OCI-LY1 (cell line): ENCODE results near the gene GBX2.

Experiments
- H2AFZ ChIP-seq: fragments of 200-600 bp; sonication (generic), shearing (Covaris generic); 2 replicates; pipeline ENCODE4 v1.6.0; 2014; ENCODE audit warnings: antibody characterized with exemption, mild to moderate bottlenecking, low read length
- H3F3A ChIP-seq: fragments of 200-600 bp; sonication (generic), shearing (Covaris generic); 2 replicates; pipeline ENCODE4 v1.6.0; 2014; ENCODE audit warnings: mild to moderate bottlenecking, antibody characterized with exemption, low read length, moderate library complexity; ENCODE audit not compliant: insufficient read depth
- H3K27ac ChIP-seq: fragments of 200-600 bp; sonication (generic); 2 replicates; pipeline ENCODE4 v1.5.1; 2014; ENCODE audit warnings: low read length, mixed run types, mild to moderate bottlenecking, low read depth; ENCODE audit not compliant: poor library complexity, severe bottlenecking
- H3K27me3 ChIP-seq: fragments of 200-600 bp; sonication (generic); 2 replicates; pipeline ENCODE4 v1.6.0; 2014; ENCODE audit warnings: antibody characterized with exemption, mild to moderate bottlenecking, low read length, moderate library complexity; ENCODE audit not compliant: insufficient read depth
- H3K36me3 ChIP-seq: fragments of 200-600 bp; sonication (generic); 2 replicates; pipeline ENCODE4 v1.6.1; 2014; ENCODE audit warnings: mild to moderate bottlenecking, antibody characterized with exemption, low read length, moderate library complexity, mixed read lengths; ENCODE audit not compliant: insufficient read depth
- H3K4me1 ChIP-seq: fragments of 200-600 bp; sonication (generic); 2 replicates; pipeline ENCODE4 v1.5.1; 2014; ENCODE audit warnings: mild to moderate bottlenecking, low read length, moderate library complexity; ENCODE audit not compliant: insufficient read depth, severe bottlenecking
- H3K4me2 ChIP-seq: fragments of 200-600 bp; sonication (generic), shearing (Covaris generic); 2 replicates; pipeline ENCODE4 v1.6.1; 2014; ENCODE audit warnings: low read length
- H3K4me3 ChIP-seq: fragments of 200-600 bp; sonication (generic); 2 replicates; pipeline ENCODE4 v1.5.1; 2014; ENCODE audit warnings: low read length, low read depth, mild to moderate bottlenecking, mixed read lengths; ENCODE audit not compliant: poor library complexity, severe bottlenecking
- H3K79me2 ChIP-seq: fragments of 200-600 bp; shearing (Covaris generic); 2 replicates; pipeline ENCODE4 v1.6.1; 2016; ENCODE audit warnings: mixed run types, low read length, mixed read lengths; ENCODE audit not compliant: insufficient read depth
- H3K9ac ChIP-seq: fragments of 200-600 bp; sonication (generic), shearing (Covaris generic); 2 replicates; pipeline ENCODE4 v1.6.1; 2014; ENCODE audit warnings: mild to moderate bottlenecking, low read length, mixed read lengths
- H3K9me2 ChIP-seq: fragments of 200-600 bp; sonication (generic), shearing (Covaris generic); 2 replicates; pipeline ENCODE4 v1.6.1; 2014; ENCODE audit warnings: low read depth, mild to moderate bottlenecking, low read length, mixed read lengths
- H3K9me3 ChIP-seq: fragments of 200-600 bp; shearing (Covaris generic); 2 replicates; pipeline ENCODE4 v1.6.1; 2014; ENCODE audit warnings: low read length, mixed read lengths
- H4K20me1 ChIP-seq: fragments of 200-600 bp; sonication (generic), shearing (Covaris generic); 2 replicates; pipeline ENCODE4 v1.6.0; 2016; ENCODE audit warnings: mild to moderate bottlenecking, low read length; ENCODE audit not compliant: insufficient read depth
- CTCF ChIP-seq: fragments of 200-600 bp; sonication (generic), shearing (Covaris generic); IDR thresholded peaks from 2 replicates; pipeline ENCODE4 v1.5.1; 2017; ENCODE audit warnings: mild to moderate bottlenecking, antibody characterized with exemption, low read length, moderate library complexity, mixed read lengths
- EZH2 ChIP-seq: fragments of 200-600 bp; sonication (generic), shearing (Covaris generic); IDR thresholded peaks from 2 replicates; pipeline ENCODE4 v1.8.0; 2017; ENCODE audit warnings: borderline replicate concordance, mixed run types, mild to moderate bottlenecking, antibody characterized with exemption, low read length, moderate library complexity, mixed read lengths

The GBX2 gene

GRCh38 chr2:236177967-236178889 lies 10.0 kb upstream of the GBX2 start:
- H3K9me2 ChIP-seq: no peaks in the 10 kb centered on the region
- H3K36me3 ChIP-seq: no peaks in the 10 kb centered on the region
- TF ChIP-seq CTCF (no peak), EZH2 (no peak)
- no peak overlapping the region for H3K4me2 ChIP-seq
- no peaks in the 10 kb centered on the region for H3K4me1 ChIP-seq
- H4K20me1 ChIP-seq: no peaks in the 10 kb centered on the region
- no peaks in the 10 kb centered on the region for H3K9me3 ChIP-seq
- no peaks in the 10 kb centered on the region for H3K79me2 ChIP-seq
- no peak overlapping the region for H3K4me3 ChIP-seq
- H2AFZ ChIP-seq: no peak overlapping the region
- H3K27ac ChIP-seq: no peak overlapping the region
- H3F3A ChIP-seq: no peaks in the 10 kb centered on the region
- H3K9ac ChIP-seq: no peak overlapping the region
- 0 out of 2 replicates have a peak, but pooled peaks cover 3% of the 10 kb centered on the region for H3K27me3 ChIP-seq

GRCh38 chr2:236177604-236177966 lies 9.4 kb upstream of the GBX2 start:
- Histone ChIP-seq H3K4me3 (no peak overlapping the region), H3K79me2 (no peaks in the 10 kb centered on the region), H3K9ac (no peak overlapping the region), H3K4me2 (no peak overlapping the region), H3K4me1 (no peaks in the 10 kb centered on the region), H3F3A (no peaks in the 10 kb centered on the region), H3K27ac (no peak overlapping the region), H3K36me3 (no peaks in the 10 kb centered on the region), H2AFZ (no peak overlapping the region), H3K27me3 (0 out of 2 replicates have a peak, but pooled peaks cover 3% of the 10 kb centered on the region), H4K20me1 (no peaks in the 10 kb centered on the region), H3K9me3 (no peaks in the 10 kb centered on the region), H3K9me2 (no peaks in the 10 kb centered on the region)
- TF ChIP-seq CTCF: no peak
- no peak for TF ChIP-seq EZH2

DNA sequence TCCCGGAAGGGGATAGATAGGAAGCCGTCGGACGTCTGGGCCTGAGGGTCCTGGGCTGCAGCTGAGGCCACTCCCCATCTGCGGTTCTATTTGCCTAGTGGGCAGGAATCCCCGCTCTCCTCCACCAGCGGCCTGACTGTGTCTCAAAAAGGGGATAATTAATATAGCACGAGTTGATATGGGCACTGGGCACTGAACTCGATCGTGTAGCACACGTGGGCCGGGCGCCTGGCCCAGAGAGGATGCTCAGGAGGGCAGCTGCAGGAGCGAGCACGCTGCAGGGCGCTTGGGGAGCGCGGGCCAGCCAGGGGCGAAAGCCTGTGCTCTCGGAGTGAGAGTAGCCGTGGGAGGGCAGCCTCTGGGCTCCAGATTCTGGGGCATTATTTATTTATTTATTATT lies 8.8 kb upstream of the GBX2 start:
- H3K4me3 ChIP-seq: no peak overlapping the region
- H3K27ac ChIP-seq: no peak overlapping the region
- no peaks in the 10 kb centered on the region for H3K9me3 ChIP-seq
- no peaks in the 10 kb centered on the region for H3K9me2 ChIP-seq
- H2AFZ ChIP-seq: no peak overlapping the region
- 0 out of 2 replicates have a peak, but pooled peaks cover 3% of the 10 kb centered on the region for H3K27me3 ChIP-seq
- H3K79me2 ChIP-seq: no peaks in the 10 kb centered on the region
- H3K36me3 ChIP-seq: no peaks in the 10 kb centered on the region
- no peaks in the 10 kb centered on the region for H3K4me1 ChIP-seq
- TF ChIP-seq EZH2: no peak
- no peak for TF ChIP-seq CTCF
- no peak overlapping the region for H3K4me2 ChIP-seq
- no peaks in the 10 kb centered on the region for H3F3A ChIP-seq
- H3K9ac ChIP-seq: no peak overlapping the region
- H4K20me1 ChIP-seq: no peaks in the 10 kb centered on the region
